Right lung (tissue), 5 donors: ENCODE results near the gene TBKBP1. TPM values are rescaled to one million over a fixed set of nuclear protein-coding genes. Genes with fewer than 3 reads are reported as not detected.

Source experiments
- polyA plus RNA-seq, 5 donors: library from polyadenylated mRNA; unstranded; fragments of 120-200 nt; gene quantifications; one replicate each; pipeline versions ENCODE4 v1.2.1 to v1.2.3, GENCODE V29; 2013; ENCODE audit warnings: inconsistent platforms in 1 of 5, low replicate concordance in 1 of 5; ENCODE audit not compliant: insufficient read length in 5 of 5, insufficient read depth in 1 of 5

Gene TBKBP1
- polyA plus RNA-seq, 5 donors, result 19.4 to 32.4 (median 29.4) TPM

Other genes with a start within 250 kb of the TBKBP1 start
- 100 to 1,000 TPM; 122 to 226 (median 172) TPM for gene NPEPPS, start 163.1 kb upstream of the TBKBP1 start, polyA plus RNA-seq
- 100 to 1,000 TPM; 183 to 266 (median 224) TPM for gene KPNB1, start 44.2 kb upstream of the TBKBP1 start, polyA plus RNA-seq
- under 1 TPM; 0.09 to 0.64 (median 0.27) TPM for gene TBX21, start 39.1 kb downstream of the TBKBP1 start, polyA plus RNA-seq
- 10 to 100 TPM; 12.1 to 21.8 (median 17.5) TPM for gene OSBPL7, start 127.6 kb downstream of the TBKBP1 start, polyA plus RNA-seq
- gene MRPL10, start 137.4 kb downstream of the TBKBP1 start, polyA plus RNA-seq, result 10 to 100 TPM; 45.2 to 51.7 (median 49.0) TPM
- 10 to 100 TPM in 3 of 5 donors, 1 to 10 TPM in 2; 3.7 to 19.3 (median 12.8) TPM for gene LRRC46, start 137.5 kb downstream of the TBKBP1 start, polyA plus RNA-seq
- gene SCRN2, start 147.1 kb downstream of the TBKBP1 start, polyA plus RNA-seq, result 10 to 100 TPM; 32.5 to 52.4 (median 41.7) TPM
- 1 to 10 TPM; 3.5 to 6.3 (median 4.3) TPM for gene SP6, start 157.0 kb downstream of the TBKBP1 start, polyA plus RNA-seq
- gene SP2, start 202.1 kb downstream of the TBKBP1 start, polyA plus RNA-seq, result 10 to 100 TPM; 19.9 to 24.5 (median 21.0) TPM
- gene PNPO, start 247.4 kb downstream of the TBKBP1 start, polyA plus RNA-seq, result 10 to 100 TPM in 3 of 5 donors, 1 to 10 TPM in 2; 9.2 to 13.3 (median 11.2) TPM